Endothelial cell of umbilical vein (primary cell): ENCODE results near the gene NCKAP5.

ENCODE experiments used
- EZH2 ChIP-seq: IDR thresholded peaks from 2 replicates; pipeline ENCODE4 v1.6.1; 2012; ENCODE audit warnings: borderline replicate concordance, low read depth, mild to moderate bottlenecking, moderate library complexity, low read length, inconsistent platforms; ENCODE audit not compliant: severe bottlenecking
- FOS ChIP-seq: IDR thresholded peaks from 2 replicates; pipeline ENCODE4 v1.6.1; 2011; ENCODE audit warnings: mild to moderate bottlenecking, low read length, moderate library complexity, borderline replicate concordance; ENCODE audit not compliant: insufficient read depth
- POLR2A ChIP-seq: IDR thresholded peaks from 2 replicates; pipeline ENCODE4 v1.6.1; 2012; ENCODE audit warnings: low read depth, mild to moderate bottlenecking, control low read depth, low read length
- POLR2AphosphoS5 ChIP-seq: IDR thresholded peaks from 2 replicates; pipeline ENCODE4 v1.6.1; 2012; ENCODE audit warnings: low read depth, mild to moderate bottlenecking, control low read depth, low read length, moderate library complexity; ENCODE audit not compliant: insufficient read depth
- TF ChIP-seq, protein P1 (sequence below): IDR thresholded peaks from 2 replicates; pipeline ENCODE4 v1.6.1; 2011; ENCODE audit not compliant: insufficient read depth, insufficient read length
- TF ChIP-seq, protein P2 (sequence below), 2 donors: IDR thresholded peaks; 1 replicate in 1 of 2; 2 replicates in 1 of 2; pipeline ENCODE4 v1.5.1; 2011; ENCODE audit warnings: low read length in 2 of 2, mild to moderate bottlenecking in 2 of 2, moderate library complexity in 2 of 2, control low read depth in 1 of 2, inconsistent platforms in 1 of 2, low read depth in 1 of 2; ENCODE audit not compliant: insufficient read depth in 1 of 2; ENCODE audit errors: extremely low read depth in 1 of 2

DNA sequence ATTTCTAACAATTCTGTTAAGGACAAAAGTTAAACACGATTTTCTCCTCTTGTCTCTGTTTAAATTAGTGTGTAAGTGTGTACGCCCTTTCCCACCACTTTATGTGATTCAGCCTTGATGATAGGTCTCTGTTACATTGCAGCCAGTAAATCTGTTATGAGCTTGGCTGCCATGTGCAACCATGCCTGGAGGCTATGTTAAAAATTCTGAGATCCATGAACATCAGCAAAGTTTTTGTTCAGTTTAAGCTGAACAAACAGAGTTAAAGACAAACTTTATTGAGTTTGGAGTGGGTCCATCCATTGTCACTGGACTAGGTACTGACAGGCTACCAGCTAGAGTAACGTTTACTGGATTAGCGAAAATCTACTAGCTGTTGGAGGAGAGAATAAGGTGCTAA lies 110.4 kb downstream of the NCKAP5 start:
- TF ChIP-seq, protein P1, sequence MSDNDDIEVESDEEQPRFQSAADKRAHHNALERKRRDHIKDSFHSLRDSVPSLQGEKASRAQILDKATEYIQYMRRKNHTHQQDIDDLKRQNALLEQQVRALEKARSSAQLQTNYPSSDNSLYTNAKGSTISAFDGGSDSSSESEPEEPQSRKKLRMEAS, result no peak
- TF ChIP-seq, protein P2, sequence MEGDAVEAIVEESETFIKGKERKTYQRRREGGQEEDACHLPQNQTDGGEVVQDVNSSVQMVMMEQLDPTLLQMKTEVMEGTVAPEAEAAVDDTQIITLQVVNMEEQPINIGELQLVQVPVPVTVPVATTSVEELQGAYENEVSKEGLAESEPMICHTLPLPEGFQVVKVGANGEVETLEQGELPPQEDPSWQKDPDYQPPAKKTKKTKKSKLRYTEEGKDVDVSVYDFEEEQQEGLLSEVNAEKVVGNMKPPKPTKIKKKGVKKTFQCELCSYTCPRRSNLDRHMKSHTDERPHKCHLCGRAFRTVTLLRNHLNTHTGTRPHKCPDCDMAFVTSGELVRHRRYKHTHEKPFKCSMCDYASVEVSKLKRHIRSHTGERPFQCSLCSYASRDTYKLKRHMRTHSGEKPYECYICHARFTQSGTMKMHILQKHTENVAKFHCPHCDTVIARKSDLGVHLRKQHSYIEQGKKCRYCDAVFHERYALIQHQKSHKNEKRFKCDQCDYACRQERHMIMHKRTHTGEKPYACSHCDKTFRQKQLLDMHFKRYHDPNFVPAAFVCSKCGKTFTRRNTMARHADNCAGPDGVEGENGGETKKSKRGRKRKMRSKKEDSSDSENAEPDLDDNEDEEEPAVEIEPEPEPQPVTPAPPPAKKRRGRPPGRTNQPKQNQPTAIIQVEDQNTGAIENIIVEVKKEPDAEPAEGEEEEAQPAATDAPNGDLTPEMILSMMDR (IDR thresholded peaks at IDR 0.05; ENCODE audit: extremely low read depth in 1 of 2, insufficient read depth in 1 of 2, low read depth in 1 of 2, low read length in 2 of 2), result no peak
- TF ChIP-seq POLR2A (no peak), EZH2 (no peak), POLR2AphosphoS5 (no peak), FOS (no peak)
